Cardiac muscle cell (in vitro differentiated cells and primary cell): ENCODE data around the gene B4GALNT3. TPM values are rescaled to one million over a fixed set of nuclear protein-coding genes. Genes with fewer than 3 reads are reported as not detected.

Source experiments
- DNase-seq, 2 donors: peaks; one replicate each; pipeline versions ENCODE4 v3.0.0 to v3.0.0-alpha.2; 2010 to 2017; ENCODE audit warnings: low read depth in 1 of 2, low spot score in 1 of 2
- H3K27ac ChIP-seq: fragments of 200-600 bp; sonication (generic); 2 replicates; pipeline ENCODE4 v1.5.1; 2016
- H3K27me3 ChIP-seq: fragments of 200-600 bp; sonication (generic); 2 replicates; pipeline ENCODE4 v1.6.0; 2016; ENCODE audit warnings: control low read depth
- H3K36me3 ChIP-seq: fragments of 200-600 bp; sonication (generic); 2 replicates; pipeline ENCODE4 v1.5.1; 2016; ENCODE audit warnings: control low read depth
- H3K4me1 ChIP-seq: fragments of 200-600 bp; sonication (generic); 2 replicates; pipeline ENCODE4 v1.8.1; 2017; ENCODE audit warnings: low read depth, mild to moderate bottlenecking, mixed run types
- H3K4me3 ChIP-seq: fragments of 200-600 bp; sonication (generic); 2 replicates; pipeline ENCODE4 v1.5.1; 2016; ENCODE audit warnings: mild to moderate bottlenecking
- H3K9me3 ChIP-seq: fragments of 200-600 bp; sonication (generic); 2 replicates; pipeline ENCODE4 v1.5.1; 2017; ENCODE audit warnings: low read depth, mild to moderate bottlenecking, control low read depth
- polyA plus RNA-seq: library from polyadenylated mRNA; unstranded; fragments of >200 nt; fragmentation: Nextera tagmentation; extraction: Ambion mirVana; gene quantifications from 2 replicates; pipeline ENCODE4 v1.2.1, GENCODE V29; 2016
- total RNA-seq: library from RNA; depleted of rRNA; stranded (reverse); fragments of >200 nt; gene quantifications from 2 replicates; pipeline ENCODE4 v1.2.3, GENCODE V29; 2016
- TF ChIP-seq, protein P1 (sequence below): IDR thresholded peaks from 2 replicates; pipeline ENCODE4 v1.5.1; 2012; ENCODE audit warnings: low read depth, mild to moderate bottlenecking, low read length

The B4GALNT3 gene
- total and polyA plus RNA-seq, 2 experiments from 2014 or later, result 23.7 to 38.6 TPM

DNA sequence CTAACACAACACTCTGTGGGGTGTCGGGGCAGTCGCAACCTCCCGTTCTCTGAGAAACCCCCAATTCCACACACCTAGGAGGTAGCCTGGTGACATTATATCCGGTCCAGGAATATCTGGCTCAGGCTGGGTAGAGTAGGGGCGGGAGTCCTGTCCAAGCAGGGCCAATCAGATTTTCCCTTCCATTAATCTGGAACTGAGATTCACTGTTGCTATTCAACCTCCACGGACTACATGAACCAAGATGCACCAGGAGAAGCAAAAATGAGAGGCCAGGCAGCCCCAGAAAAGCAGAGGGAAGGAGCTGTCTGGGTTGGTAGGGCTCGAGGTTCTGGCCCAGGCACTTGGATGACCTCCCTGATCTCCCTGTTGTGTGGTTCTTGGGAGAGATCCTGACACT is 152.6 kb downstream of the B4GALNT3 start:
- peaks cover 8% of the 10 kb centered on the region for H3K4me1 ChIP-seq
- H3K36me3 ChIP-seq, result no peaks in the 10 kb centered on the region
- DNase-seq, result no peak
- H3K4me3 ChIP-seq, result no peak overlapping the region
- no peaks in the 10 kb centered on the region for H3K9me3 ChIP-seq
- H3K27ac ChIP-seq, result no peak overlapping the region
- no peaks in the 10 kb centered on the region for H3K27me3 ChIP-seq
- TF ChIP-seq, protein P1, sequence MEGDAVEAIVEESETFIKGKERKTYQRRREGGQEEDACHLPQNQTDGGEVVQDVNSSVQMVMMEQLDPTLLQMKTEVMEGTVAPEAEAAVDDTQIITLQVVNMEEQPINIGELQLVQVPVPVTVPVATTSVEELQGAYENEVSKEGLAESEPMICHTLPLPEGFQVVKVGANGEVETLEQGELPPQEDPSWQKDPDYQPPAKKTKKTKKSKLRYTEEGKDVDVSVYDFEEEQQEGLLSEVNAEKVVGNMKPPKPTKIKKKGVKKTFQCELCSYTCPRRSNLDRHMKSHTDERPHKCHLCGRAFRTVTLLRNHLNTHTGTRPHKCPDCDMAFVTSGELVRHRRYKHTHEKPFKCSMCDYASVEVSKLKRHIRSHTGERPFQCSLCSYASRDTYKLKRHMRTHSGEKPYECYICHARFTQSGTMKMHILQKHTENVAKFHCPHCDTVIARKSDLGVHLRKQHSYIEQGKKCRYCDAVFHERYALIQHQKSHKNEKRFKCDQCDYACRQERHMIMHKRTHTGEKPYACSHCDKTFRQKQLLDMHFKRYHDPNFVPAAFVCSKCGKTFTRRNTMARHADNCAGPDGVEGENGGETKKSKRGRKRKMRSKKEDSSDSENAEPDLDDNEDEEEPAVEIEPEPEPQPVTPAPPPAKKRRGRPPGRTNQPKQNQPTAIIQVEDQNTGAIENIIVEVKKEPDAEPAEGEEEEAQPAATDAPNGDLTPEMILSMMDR, result no peak

DNA sequence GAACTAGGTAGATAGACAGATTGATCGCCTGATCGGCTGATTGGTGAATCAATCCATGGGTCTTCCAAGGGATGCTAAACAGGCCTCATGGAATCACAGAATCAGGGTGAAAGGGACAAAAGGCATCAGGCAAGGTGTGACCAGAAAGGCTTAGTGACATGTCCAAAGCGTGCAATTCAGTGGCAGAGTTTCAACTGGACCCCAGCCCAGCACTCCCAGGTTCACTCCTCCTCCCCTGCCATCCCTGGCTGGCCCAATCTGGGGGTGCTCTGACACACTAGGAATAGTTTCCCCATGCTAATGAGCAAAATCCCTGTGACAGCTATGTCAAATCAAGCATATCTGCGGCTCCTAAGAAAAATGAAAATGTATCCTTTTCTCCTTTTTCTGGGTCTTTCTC is 153.1 kb downstream of the B4GALNT3 start:
- no peaks in the 10 kb centered on the region for H3K36me3 ChIP-seq
- TF ChIP-seq, protein P1, result no peak
- no peak overlapping the region for H3K27ac ChIP-seq
- no peak overlapping the region for H3K4me3 ChIP-seq
- H3K4me1 ChIP-seq, result peaks cover 8% of the 10 kb centered on the region
- DNase-seq, result no peak
- H3K27me3 ChIP-seq, result no peaks in the 10 kb centered on the region
- no peaks in the 10 kb centered on the region for H3K9me3 ChIP-seq

Other genes starting within 250 kb of the B4GALNT3 start
- 0.33 and 0.63 TPM in 2 replicates for gene SLC6A12, start 245.8 kb upstream of the B4GALNT3 start, total RNA-seq
- 0.24 and 0.52 TPM in 2 replicates for gene SLC6A12, start 245.8 kb upstream of the B4GALNT3 start, polyA plus RNA-seq
- gene SLC6A13, start 197.1 kb upstream of the B4GALNT3 start, total RNA-seq, result 2.2 and 2.3 TPM in 2 replicates
- 0.34 and 3.8 TPM in 2 replicates for gene SLC6A13, start 197.1 kb upstream of the B4GALNT3 start, polyA plus RNA-seq
- 36.3 and 36.4 TPM in 2 replicates for gene KDM5A, start 70.6 kb upstream of the B4GALNT3 start, total RNA-seq
- 41.1 and 46.0 TPM in 2 replicates for gene KDM5A, start 70.6 kb upstream of the B4GALNT3 start, polyA plus RNA-seq
- 7.3 and 7.6 TPM in 2 replicates for gene CCDC77, start 58.3 kb upstream of the B4GALNT3 start, total RNA-seq
- gene CCDC77, start 58.3 kb upstream of the B4GALNT3 start, polyA plus RNA-seq, result 11.0 and 13.0 TPM in 2 replicates
- gene NINJ2, start 203.5 kb downstream of the B4GALNT3 start, total RNA-seq, result 1.4 TPM in 1 of 2 replicates, not detected in the other
- gene NINJ2, start 203.5 kb downstream of the B4GALNT3 start, polyA plus RNA-seq, result 2.3 and 3.5 TPM in 2 replicates